Gastroesophageal sphincter (tissue), 4 donors: ENCODE data around the gene PCARE. TPM values are rescaled to one million over a fixed set of nuclear protein-coding genes. Genes with fewer than 3 reads are reported as not detected.

Experiments
- ATAC-seq: fragments of 150-250 bp; one replicate; pipeline ENCODE4 v1.9.1; 2016; ENCODE audit warnings: mild to moderate bottlenecking, moderate library complexity
- H3K27ac ChIP-seq, 4 donors: fragments of 200-600 bp; sonication (generic) in 3 of 4; 1 replicate in 3 of 4; 2 replicates in 1 of 4; pipeline ENCODE4 v1.5.1; 2016 to 2019
- H3K27me3 ChIP-seq: fragments of 200-600 bp; sonication (generic); one replicate; pipeline ENCODE4 v1.5.1; 2019
- H3K36me3 ChIP-seq, 2 donors: fragments of 200-600 bp; sonication (generic); one replicate each; pipeline ENCODE4 v1.5.1; 2019; ENCODE audit warnings: control low read depth in 1 of 2
- H3K4me1 ChIP-seq, 3 donors: fragments of 200-600 bp; sonication (generic); 1 replicate in 2 of 3; 2 replicates in 1 of 3; pipeline ENCODE4 v1.5.1; 2016 to 2019; ENCODE audit warnings: control low read depth in 2 of 3
- H3K4me3 ChIP-seq, 2 donors: fragments of 200-600 bp; sonication (generic); one replicate each; pipeline ENCODE4 v1.5.1; 2019; ENCODE audit warnings: mild to moderate bottlenecking in 1 of 2, moderate library complexity in 1 of 2
- H3K9me3 ChIP-seq, 3 donors: fragments of 200-600 bp; sonication (generic); one replicate each; pipeline ENCODE4 v1.5.1; 2017 to 2019; ENCODE audit warnings: control low read depth in 2 of 3
- CTCF ChIP-seq, 4 experiments: fragments of 200-600 bp in 2 of 4; fragments of 450-650 bp in 2 of 4; sonication (generic) in 1 of 4; IDR thresholded peaks; one replicate each; pipeline ENCODE4 v1.5.1; 2017 to 2019; ENCODE audit warnings: antibody characterized with exemption in 4 of 4, mild to moderate bottlenecking in 2 of 4, moderate library complexity in 2 of 4
- EP300 ChIP-seq: sonication (generic); formaldehyde crosslinking; IDR thresholded peaks from one replicate; pipeline ENCODE4 v1.6.1; 2017; ENCODE audit warnings: antibody characterized with exemption, mild to moderate bottlenecking
- POLR2A ChIP-seq, 2 donors: fragments of 450-650 bp; IDR thresholded peaks; one replicate each; pipeline ENCODE4 v1.6.1; 2017; ENCODE audit warnings: antibody characterized with exemption in 2 of 2, mild to moderate bottlenecking in 2 of 2, moderate library complexity in 1 of 2
- POLR2AphosphoS5 ChIP-seq: sonication (generic); formaldehyde crosslinking; IDR thresholded peaks from one replicate; pipeline ENCODE4 v1.6.1; 2017; ENCODE audit warnings: antibody characterized with exemption
- WGBS, 2 donors: methylation state at CpG; one replicate each; pipeline ENCODE4 v1.1.5; 2018; ENCODE audit warnings: low coverage in 1 of 2; 5-methylcytosine and 5-hydroxymethylcytosine counted together
- total RNA-seq, 4 donors: library from RNA; depleted of rRNA; stranded (reverse); fragments of >200 nt; gene quantifications; one replicate each; pipeline ENCODE4 v1.1.0, GENCODE V29; 2016

The PCARE gene
- total RNA-seq, 4 donors from 2014 or later: under 0.01 TPM; not detected in 3

DNA sequence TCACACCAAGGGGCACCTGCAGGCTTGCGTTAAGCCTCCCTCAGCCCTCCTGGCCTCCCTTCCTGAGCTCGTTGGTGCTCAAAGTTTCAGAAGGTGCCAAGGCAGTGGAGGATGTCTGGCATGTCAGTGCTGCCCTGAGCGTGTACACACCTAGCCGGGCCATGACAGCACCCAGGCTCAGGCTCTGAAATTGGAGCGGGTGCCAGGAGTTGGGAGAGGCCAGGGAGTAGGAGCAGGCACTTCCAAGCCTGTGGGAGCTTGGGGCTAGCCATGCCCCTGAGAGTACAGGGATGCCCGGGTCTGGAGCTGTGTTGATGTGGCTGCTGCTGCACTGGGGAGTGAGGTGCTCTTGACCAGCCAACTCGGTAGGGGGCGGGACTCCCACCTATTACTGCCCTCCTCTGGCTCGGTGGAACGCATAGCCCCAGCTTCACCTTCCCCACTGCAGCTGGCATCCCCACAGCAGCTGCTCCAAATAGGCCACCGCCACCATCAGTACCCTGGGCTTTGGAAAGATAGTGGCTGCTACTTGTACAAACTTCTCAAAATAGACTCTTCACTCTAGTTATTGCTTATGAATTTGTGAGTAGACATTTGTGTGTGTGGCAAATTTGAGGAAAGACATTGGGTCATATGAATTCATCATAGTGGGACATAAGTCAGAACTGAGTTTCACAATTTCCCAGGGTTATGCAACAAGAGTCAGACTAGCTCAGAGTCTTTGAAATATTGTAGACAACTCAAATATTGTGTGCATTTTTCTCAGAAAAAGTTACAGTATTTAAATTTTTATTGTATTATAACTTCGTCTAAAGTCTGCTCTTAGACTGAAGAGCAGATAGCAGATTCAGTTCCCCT is 6.8 kb upstream of the PCARE start:
- 86 to 88% methylated on average over 2 of the region's 12 CpGs for WGBS, 2 donors
- TF ChIP-seq POLR2AphosphoS5 (no peak), CTCF (IDR thresholded peaks at IDR 0.05) (no peak), POLR2A (IDR thresholded peaks at IDR 0.05) (no peak), EP300 (no peak)
- Histone ChIP-seq H3K27ac (no peak overlapping the region), H3K9me3 (peaks cover 0 to 18% (median 0%) of the 10 kb centered on the region in 3 donors), H3K4me3 (no peak overlapping the region), H3K27me3 (no peaks in the 10 kb centered on the region), H3K4me1 (no peaks in the 10 kb centered on the region), H3K36me3 (no peaks in the 10 kb centered on the region)
- ATAC-seq: peak; percentile 48

- peaks cover 0 to 18% (median 0%) of the 10 kb centered on the region in 3 donors for H3K9me3 ChIP-seq
- no peaks in the 10 kb centered on the region for H3K27me3 ChIP-seq
- no peaks in the 10 kb centered on the region for H3K4me1 ChIP-seq
- ATAC-seq: no peak
- WGBS, 2 donors: no CpG with 5 or more reads among the region's 7 CpGs
- H3K4me3 ChIP-seq: no peak overlapping the region
- no peaks in the 10 kb centered on the region for H3K36me3 ChIP-seq
- H3K27ac ChIP-seq: no peak overlapping the region
- no peak for TF ChIP-seq POLR2A (IDR thresholded peaks at IDR 0.05)
Measured at GRCh38 chr2:29079887-29080286, 5.6 kb upstream of the PCARE start.

DNA sequence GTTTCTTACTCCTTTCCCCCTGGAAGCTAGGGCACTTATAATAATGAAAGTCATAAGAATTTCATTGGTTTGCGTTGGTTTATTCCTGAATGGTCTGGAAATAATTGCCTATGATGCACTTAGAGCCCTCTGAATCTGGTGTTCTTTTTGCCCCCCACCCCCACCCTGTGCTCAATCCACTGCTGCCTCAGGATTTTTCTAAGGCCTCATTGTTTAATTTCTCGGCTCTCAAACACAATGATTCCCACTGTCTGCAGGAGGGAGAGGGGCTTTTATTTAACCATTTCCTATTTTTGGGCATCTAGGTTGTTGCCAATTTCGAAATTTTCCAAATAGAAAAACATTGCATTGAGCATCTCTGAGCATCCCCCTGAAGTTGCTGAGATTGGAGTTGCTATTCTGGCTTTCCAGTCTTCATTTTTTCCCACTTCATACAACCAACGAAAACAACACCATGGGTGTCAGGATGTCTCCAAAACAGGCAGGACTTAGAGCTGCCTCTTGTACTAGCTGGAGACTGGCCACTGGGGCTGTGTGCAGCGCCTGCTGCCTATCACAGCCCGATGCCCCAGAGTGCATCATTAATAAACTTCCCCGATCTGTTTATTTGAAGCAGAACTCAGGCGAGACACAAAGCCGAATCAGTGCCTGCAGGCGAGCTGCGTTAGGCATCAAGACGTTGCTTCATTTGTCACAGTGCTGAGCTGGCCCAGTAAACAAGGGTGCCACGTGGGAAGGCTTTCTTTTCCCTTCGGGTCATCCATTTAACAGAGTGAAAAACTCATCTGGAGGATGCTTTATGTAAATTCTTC is 1.8 kb upstream of the PCARE start:
- Histone ChIP-seq H3K27ac (peak overlapping the region in 1 of 4 donors; percentile 1), H3K36me3 (no peaks in the 10 kb centered on the region), H3K4me1 (no peaks in the 10 kb centered on the region), H3K4me3 (no peak overlapping the region), H3K27me3 (no peaks in the 10 kb centered on the region), H3K9me3 (peaks cover 0 to 18% (median 0%) of the 10 kb centered on the region in 3 donors)
- 34 to 47% methylated on average over 11 of the region's 14 CpGs for WGBS, 2 donors
- TF ChIP-seq EP300 (no peak), POLR2A (IDR thresholded peaks at IDR 0.05) (no peak), CTCF (IDR thresholded peaks at IDR 0.05) (no peak), POLR2AphosphoS5 (no peak)
- ATAC-seq: no peak

GRCh38 chr2:29073933-29074332 is 390 bp downstream of the PCARE start:
- ATAC-seq: no peak
- TF ChIP-seq CTCF (IDR thresholded peaks at IDR 0.05) (no peak), EP300 (no peak), POLR2A (IDR thresholded peaks at IDR 0.05) (no peak), POLR2AphosphoS5 (no peak)
- H3K4me3 ChIP-seq: no peak overlapping the region
- no peaks in the 10 kb centered on the region for H3K27me3 ChIP-seq
- no peaks in the 10 kb centered on the region for H3K4me1 ChIP-seq
- no peaks in the 10 kb centered on the region for H3K9me3 ChIP-seq
- no peaks in the 10 kb centered on the region for H3K36me3 ChIP-seq
- WGBS, 2 donors: 88% methylated on average over 3 of the region's 4 CpGs; no CpG with 5 or more reads in 1 of the 2 donors
- no peak overlapping the region for H3K27ac ChIP-seq

- no peak overlapping the region for H3K27ac ChIP-seq
- H3K27me3 ChIP-seq: no peaks in the 10 kb centered on the region
- no peak for ATAC-seq
- no peak overlapping the region for H3K4me3 ChIP-seq
- TF ChIP-seq POLR2AphosphoS5 (no peak), POLR2A (IDR thresholded peaks at IDR 0.05) (no peak), CTCF (IDR thresholded peaks at IDR 0.05) (no peak), EP300 (no peak)
- H3K4me1 ChIP-seq: no peaks in the 10 kb centered on the region
- WGBS, 2 donors: 85 to 87% methylated on average over 3 to 4 of the region's 12 CpGs
- H3K9me3 ChIP-seq: no peaks in the 10 kb centered on the region
- no peaks in the 10 kb centered on the region for H3K36me3 ChIP-seq
Measured at GRCh38 chr2:29072971-29073725, 1.2 kb downstream of the PCARE start.
